ENCODE data around the gene SETD3.

DNA sequence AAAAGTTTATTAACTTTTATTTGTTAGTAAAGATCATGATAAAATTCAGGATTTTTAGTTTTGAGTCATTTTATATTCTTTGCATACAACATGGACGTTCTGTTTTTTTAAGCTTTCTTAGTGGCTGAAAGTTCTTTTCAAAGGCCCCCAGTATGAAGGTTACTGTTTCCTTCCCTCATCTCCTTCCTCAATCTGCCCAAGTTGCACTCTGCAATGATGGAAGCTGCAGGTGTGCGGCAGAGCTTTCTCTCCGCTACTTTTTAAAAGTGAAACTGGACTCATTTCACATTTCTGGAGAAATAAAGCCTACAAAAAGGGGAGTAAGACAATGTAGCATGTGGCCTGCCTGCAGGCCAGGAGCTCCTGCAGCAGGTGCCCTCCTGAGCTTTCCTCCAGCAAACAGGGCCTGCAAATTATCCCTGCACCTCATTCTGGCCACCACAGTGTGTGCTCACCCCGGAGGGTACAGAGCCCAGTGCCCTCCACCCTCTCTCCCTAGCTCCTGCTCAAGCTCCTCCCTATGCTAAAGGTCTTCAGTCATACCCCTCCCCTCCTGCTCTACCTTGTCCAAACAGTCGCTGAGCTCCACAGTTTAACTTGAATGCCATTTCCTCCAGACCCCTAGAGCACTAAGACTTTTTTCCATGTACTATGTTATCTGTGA is 78.9 kb downstream of the SETD3 start:
- TF ChIP-seq CTCF (IDR thresholded peaks at IDR 0.05), result no peak
- no peak for TF ChIP-seq EZH2 (IDR thresholded peaks at IDR 0.05; ENCODE audit: borderline replicate concordance, insufficient read depth, low read depth, low read length, poor library complexity, severe bottlenecking)
